ENCODE measurements around the gene RBM28. TPM values are rescaled to one million over a fixed set of nuclear protein-coding genes. Genes with fewer than 3 reads are reported as not detected.

RBM28 gene
- polyA plus RNA-seq, 2 of the 4 experiments (the other 2 are of a cell fraction), result 77.3 to 79.5 TPM

DNA sequence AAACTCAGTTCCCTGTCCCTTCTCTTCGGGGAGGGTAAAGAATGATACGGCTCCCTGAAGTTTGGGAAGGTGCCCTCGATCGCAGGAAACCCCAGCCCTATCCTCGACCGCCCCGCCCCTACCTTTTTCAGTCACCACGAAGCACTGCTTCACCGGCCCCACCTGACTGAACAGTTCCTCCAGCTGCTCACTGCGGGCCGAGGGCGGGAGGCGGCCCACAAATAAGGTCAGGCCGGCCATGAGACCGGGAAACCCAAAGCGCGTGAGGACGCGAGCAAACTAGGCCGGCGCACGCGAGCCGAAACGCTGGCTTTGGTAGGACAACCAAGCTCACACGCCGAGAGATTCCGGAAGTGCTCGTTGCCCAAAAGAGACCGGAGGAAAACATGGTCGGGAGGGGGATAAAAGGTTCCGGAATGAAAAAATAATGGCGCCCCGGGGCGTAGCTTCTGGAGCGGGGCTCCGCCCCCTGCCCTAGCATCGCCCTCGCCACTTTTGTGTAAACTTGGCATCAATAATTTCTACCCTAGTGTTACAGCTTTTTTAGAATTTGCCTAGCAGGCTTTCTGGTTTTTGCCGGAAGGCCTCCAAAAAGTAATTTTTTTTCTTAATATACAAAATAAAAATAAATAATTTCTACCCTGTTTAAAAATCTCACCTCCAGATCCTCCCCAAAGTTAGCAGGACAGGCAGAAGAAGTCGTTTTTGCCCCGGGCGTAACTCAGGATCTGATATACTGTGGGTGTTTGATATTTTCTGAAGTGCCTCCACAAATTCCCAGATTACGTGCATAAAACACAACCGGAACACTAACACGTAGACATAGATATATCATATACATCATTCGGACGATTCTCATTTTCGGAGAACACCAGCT lies at the start of gene RBM28 (continued):
- TF ChIP-seq, protein P1, sequence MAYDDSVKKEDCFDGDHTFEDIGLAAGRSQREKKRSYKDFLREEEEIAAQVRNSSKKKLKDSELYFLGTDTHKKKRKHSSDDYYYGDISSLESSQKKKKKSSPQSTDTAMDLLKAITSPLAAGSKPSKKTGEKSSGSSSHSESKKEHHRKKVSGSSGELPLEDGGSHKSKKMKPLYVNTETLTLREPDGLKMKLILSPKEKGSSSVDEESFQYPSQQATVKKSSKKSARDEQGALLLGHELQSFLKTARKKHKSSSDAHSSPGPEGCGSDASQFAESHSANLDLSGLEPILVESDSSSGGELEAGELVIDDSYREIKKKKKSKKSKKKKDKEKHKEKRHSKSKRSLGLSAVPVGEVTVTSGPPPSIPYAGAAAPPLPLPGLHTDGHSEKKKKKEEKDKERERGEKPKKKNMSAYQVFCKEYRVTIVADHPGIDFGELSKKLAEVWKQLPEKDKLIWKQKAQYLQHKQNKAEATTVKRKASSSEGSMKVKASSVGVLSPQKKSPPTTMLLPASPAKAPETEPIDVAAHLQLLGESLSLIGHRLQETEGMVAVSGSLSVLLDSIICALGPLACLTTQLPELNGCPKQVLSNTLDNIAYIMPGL (CRISPR knock-in tag; IDR thresholded peaks at IDR 0.05; ENCODE audit: borderline replicate concordance), result peak; percentile 65; the same call in 1 of the 2 replicates
- TF ChIP-seq, protein P2, sequence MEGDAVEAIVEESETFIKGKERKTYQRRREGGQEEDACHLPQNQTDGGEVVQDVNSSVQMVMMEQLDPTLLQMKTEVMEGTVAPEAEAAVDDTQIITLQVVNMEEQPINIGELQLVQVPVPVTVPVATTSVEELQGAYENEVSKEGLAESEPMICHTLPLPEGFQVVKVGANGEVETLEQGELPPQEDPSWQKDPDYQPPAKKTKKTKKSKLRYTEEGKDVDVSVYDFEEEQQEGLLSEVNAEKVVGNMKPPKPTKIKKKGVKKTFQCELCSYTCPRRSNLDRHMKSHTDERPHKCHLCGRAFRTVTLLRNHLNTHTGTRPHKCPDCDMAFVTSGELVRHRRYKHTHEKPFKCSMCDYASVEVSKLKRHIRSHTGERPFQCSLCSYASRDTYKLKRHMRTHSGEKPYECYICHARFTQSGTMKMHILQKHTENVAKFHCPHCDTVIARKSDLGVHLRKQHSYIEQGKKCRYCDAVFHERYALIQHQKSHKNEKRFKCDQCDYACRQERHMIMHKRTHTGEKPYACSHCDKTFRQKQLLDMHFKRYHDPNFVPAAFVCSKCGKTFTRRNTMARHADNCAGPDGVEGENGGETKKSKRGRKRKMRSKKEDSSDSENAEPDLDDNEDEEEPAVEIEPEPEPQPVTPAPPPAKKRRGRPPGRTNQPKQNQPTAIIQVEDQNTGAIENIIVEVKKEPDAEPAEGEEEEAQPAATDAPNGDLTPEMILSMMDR (IDR thresholded peaks at IDR 0.05), result no peak
- TF ChIP-seq HOXB5 (CRISPR knock-in tag; IDR thresholded peaks at IDR 0.05) (no peak), FOSB (CRISPR knock-in tag; IDR thresholded peaks at IDR 0.05) (no peak), RFX5 (IDR thresholded peaks at IDR 0.05) (peak; percentile 54; the same call in 1 of the 2 replicates), TFCP2L1 (CRISPR knock-in tag; IDR thresholded peaks at IDR 0.05) (0 out of 2 replicates have a peak, but pooled peaks have one; percentile 57), CHD2 (IDR thresholded peaks at IDR 0.05; ENCODE audit: low read length, partially characterized antibody) (no peak), RAD21 (conservative IDR thresholded peaks at IDR 0.05 in 1 of 2, IDR thresholded peaks at IDR 0.05 in 1 of 2) (no peak), ZSCAN20 (CRISPR knock-in tag; IDR thresholded peaks at IDR 0.05) (no peak), MAFK (IDR thresholded peaks at IDR 0.05; ENCODE audit: partially characterized antibody) (no peak), JUN (IDR thresholded peaks at IDR 0.05) (peak; percentile 90 to 94; a peak in 4 of 5 replicates), MYC (IDR thresholded peaks at IDR 0.05; ENCODE audit: borderline replicate concordance, low read length) (peak; percentile 46; the same call in 1 of the 2 replicates), RCOR1 (IDR thresholded peaks at IDR 0.05; ENCODE audit: low read depth, low read length) (no peak), CEBPB (IDR thresholded peaks at IDR 0.05) (no peak), MAZ (IDR thresholded peaks at IDR 0.05; ENCODE audit: borderline replicate concordance, low read depth, low read length) (no peak), NPAS2 (CRISPR knock-in tag; IDR thresholded peaks at IDR 0.05; ENCODE audit: borderline replicate concordance) (no peak), KDM5A (IDR thresholded peaks at IDR 0.05) (peak; percentile 86), BHLHE40 (IDR thresholded peaks at IDR 0.05; ENCODE audit: low read depth, low read length) (no peak; the same call in 1 of the 2 replicates)
- TF ChIP-seq, protein P3, sequence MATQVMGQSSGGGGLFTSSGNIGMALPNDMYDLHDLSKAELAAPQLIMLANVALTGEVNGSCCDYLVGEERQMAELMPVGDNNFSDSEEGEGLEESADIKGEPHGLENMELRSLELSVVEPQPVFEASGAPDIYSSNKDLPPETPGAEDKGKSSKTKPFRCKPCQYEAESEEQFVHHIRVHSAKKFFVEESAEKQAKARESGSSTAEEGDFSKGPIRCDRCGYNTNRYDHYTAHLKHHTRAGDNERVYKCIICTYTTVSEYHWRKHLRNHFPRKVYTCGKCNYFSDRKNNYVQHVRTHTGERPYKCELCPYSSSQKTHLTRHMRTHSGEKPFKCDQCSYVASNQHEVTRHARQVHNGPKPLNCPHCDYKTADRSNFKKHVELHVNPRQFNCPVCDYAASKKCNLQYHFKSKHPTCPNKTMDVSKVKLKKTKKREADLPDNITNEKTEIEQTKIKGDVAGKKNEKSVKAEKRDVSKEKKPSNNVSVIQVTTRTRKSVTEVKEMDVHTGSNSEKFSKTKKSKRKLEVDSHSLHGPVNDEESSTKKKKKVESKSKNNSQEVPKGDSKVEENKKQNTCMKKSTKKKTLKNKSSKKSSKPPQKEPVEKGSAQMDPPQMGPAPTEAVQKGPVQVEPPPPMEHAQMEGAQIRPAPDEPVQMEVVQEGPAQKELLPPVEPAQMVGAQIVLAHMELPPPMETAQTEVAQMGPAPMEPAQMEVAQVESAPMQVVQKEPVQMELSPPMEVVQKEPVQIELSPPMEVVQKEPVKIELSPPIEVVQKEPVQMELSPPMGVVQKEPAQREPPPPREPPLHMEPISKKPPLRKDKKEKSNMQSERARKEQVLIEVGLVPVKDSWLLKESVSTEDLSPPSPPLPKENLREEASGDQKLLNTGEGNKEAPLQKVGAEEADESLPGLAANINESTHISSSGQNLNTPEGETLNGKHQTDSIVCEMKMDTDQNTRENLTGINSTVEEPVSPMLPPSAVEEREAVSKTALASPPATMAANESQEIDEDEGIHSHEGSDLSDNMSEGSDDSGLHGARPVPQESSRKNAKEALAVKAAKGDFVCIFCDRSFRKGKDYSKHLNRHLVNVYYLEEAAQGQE (IDR thresholded peaks at IDR 0.05), result peak; percentile 24; the same call in 1 of the 2 replicates
- TF ChIP-seq, protein P4, sequence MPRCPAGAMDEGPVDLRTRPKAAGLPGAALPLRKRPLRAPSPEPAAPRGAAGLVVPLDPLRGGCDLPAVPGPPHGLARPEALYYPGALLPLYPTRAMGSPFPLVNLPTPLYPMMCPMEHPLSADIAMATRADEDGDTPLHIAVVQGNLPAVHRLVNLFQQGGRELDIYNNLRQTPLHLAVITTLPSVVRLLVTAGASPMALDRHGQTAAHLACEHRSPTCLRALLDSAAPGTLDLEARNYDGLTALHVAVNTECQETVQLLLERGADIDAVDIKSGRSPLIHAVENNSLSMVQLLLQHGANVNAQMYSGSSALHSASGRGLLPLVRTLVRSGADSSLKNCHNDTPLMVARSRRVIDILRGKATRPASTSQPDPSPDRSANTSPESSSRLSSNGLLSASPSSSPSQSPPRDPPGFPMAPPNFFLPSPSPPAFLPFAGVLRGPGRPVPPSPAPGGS (IDR thresholded peaks at IDR 0.05), result peak; percentile 72; the same call in 1 of the 3 replicates
- TF ChIP-seq, protein P5, sequence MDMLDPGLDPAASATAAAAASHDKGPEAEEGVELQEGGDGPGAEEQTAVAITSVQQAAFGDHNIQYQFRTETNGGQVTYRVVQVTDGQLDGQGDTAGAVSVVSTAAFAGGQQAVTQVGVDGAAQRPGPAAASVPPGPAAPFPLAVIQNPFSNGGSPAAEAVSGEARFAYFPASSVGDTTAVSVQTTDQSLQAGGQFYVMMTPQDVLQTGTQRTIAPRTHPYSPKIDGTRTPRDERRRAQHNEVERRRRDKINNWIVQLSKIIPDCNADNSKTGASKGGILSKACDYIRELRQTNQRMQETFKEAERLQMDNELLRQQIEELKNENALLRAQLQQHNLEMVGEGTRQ (IDR thresholded peaks at IDR 0.05), result no peak

Data from A549 (cell line).